ENCODE results near the gene ARL14EPL. TPM values are rescaled to one million over a fixed set of nuclear protein-coding genes. Genes with fewer than 3 reads are reported as not detected.

Gene ARL14EPL
- total RNA-seq, 1 donor from 2014 or later = not detected

DNA sequence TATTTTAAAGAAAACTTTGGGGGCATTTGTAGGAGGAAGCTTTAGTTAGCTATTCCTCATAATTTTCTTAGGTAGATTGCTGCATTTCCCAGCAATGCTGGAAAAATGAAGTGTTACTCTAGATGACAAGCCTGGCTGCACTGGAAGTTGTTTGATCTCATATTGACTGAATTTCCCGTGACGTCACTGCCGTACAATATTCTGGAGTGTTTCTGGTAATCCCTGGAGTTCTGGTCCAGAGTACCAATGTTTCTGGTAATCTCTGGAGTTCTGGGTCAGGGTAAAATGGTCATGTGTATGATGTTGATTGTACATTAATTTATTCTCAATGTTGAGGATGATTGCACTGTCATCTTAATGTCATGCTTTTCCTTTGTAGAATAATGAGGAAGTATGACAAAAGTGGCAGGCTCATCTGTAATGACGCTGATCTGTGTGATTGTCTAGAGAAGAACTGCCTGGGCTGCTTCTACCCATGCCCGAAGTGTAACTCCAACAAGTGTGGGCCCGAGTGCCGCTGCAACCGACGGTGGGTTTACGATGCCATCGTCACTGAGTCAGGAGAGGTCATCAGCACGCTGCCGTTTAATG, 26.2 kb downstream of the ARL14EPL start:
- Histone ChIP-seq H3K79me2 (ENCODE audit: insufficient read depth, low read length) (no peaks in the 10 kb centered on the region), H3K27me3 (ENCODE audit: insufficient read depth, low read length) (peaks cover 12% of the 10 kb centered on the region), H3K9me3 (ENCODE audit: insufficient read depth, low read depth, low read length) (no peaks in the 10 kb centered on the region), H2AFZ (ENCODE audit: low read depth, low read length) (no peak overlapping the region), H3K4me1 (ENCODE audit: insufficient read depth, low read length) (no peaks in the 10 kb centered on the region), H3K9ac (ENCODE audit: low read length) (no peak overlapping the region), H3K4me2 (ENCODE audit: low read length) (no peak overlapping the region), H3K4me3 (ENCODE audit: insufficient read depth, low read depth, low read length) (no peak overlapping the region), H3K27ac (ENCODE audit: low read depth, low read length) (no peak overlapping the region), H3K36me3 (ENCODE audit: insufficient read depth, low read length) (no peaks in the 10 kb centered on the region), H4K20me1 (ENCODE audit: insufficient read depth, low read length) (no peaks in the 10 kb centered on the region)
- Mint-ChIP-seq H3K27me3 (ENCODE audit: low read depth, unreplicated experiment) (no peaks in the 10 kb centered on the region), H3K9me3 (ENCODE audit: unreplicated experiment) (no peaks in the 10 kb centered on the region), H3K4me1 (ENCODE audit: low read depth, unreplicated experiment) (no peaks in the 10 kb centered on the region), H3K36me3 (ENCODE audit: low read depth, unreplicated experiment) (no peaks in the 10 kb centered on the region), H3K4me3 (ENCODE audit: unreplicated experiment) (no peak overlapping the region), H3K27ac (ENCODE audit: unreplicated experiment) (no peak overlapping the region)
- no peak for FAIRE-seq
- no peak for DNase-seq (ENCODE audit: low read depth)
- no peak for TF ChIP-seq EZH2 (IDR thresholded peaks at IDR 0.05; ENCODE audit: insufficient read depth, low read length)
- TF ChIP-seq, protein P1, sequence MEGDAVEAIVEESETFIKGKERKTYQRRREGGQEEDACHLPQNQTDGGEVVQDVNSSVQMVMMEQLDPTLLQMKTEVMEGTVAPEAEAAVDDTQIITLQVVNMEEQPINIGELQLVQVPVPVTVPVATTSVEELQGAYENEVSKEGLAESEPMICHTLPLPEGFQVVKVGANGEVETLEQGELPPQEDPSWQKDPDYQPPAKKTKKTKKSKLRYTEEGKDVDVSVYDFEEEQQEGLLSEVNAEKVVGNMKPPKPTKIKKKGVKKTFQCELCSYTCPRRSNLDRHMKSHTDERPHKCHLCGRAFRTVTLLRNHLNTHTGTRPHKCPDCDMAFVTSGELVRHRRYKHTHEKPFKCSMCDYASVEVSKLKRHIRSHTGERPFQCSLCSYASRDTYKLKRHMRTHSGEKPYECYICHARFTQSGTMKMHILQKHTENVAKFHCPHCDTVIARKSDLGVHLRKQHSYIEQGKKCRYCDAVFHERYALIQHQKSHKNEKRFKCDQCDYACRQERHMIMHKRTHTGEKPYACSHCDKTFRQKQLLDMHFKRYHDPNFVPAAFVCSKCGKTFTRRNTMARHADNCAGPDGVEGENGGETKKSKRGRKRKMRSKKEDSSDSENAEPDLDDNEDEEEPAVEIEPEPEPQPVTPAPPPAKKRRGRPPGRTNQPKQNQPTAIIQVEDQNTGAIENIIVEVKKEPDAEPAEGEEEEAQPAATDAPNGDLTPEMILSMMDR (IDR thresholded peaks at IDR 0.05; ENCODE audit: insufficient read depth, low read depth, low read length) = no peak

DNA sequence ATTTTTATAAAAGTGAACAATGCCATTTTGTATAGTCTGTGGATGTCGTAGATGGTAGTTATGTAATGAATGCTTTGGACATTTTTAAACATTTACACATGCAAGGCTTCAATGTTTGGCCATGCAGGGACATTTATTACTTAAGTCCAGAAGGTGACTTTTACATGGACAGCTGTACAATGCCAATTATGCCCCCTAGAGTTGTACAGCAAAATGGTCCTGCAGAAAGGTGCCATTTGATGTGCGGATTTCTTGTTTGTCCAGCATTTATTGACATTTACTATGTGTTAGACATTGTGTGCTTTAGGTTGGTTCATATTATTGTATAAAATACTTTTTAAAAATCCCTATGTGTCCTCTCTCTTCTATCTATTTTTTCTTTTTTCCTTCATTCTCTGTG, 30.1 kb downstream of the ARL14EPL start:
- FAIRE-seq = no peak

DNA sequence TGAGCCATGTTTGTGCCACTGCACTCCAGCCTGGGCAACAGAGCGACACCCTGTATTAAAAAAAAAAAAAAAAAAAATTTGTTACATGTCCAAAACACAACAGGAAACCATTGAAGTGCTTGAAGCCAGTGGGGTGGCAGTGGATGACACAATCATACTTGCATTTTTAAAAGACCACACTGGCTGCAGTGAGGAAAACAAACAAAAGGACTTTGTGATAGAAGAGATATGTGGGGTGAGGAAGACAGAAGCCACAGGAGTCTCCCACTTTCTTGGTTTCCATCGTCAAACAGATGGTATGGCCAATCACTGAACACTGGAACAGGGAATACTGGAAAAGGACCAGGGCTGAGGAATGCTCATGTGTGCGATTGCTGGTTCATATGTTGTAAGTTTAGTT, 31.7 kb downstream of the ARL14EPL start:
- Histone ChIP-seq H3K4me2 (ENCODE audit: low read length) (no peak overlapping the region), H4K20me1 (ENCODE audit: insufficient read depth, low read length) (no peaks in the 10 kb centered on the region), H3K36me3 (ENCODE audit: insufficient read depth, low read length) (no peaks in the 10 kb centered on the region), H3K4me1 (ENCODE audit: insufficient read depth, low read length) (no peaks in the 10 kb centered on the region), H3K9me3 (ENCODE audit: insufficient read depth, low read depth, low read length) (no peaks in the 10 kb centered on the region), H3K9ac (ENCODE audit: low read length) (no peak overlapping the region), H3K4me3 (ENCODE audit: insufficient read depth, low read depth, low read length) (no peak overlapping the region), H3K27me3 (ENCODE audit: insufficient read depth, low read length) (peaks cover 2% of the 10 kb centered on the region), H3K79me2 (ENCODE audit: insufficient read depth, low read length) (no peaks in the 10 kb centered on the region), H3K27ac (ENCODE audit: low read depth, low read length) (no peak overlapping the region), H2AFZ (ENCODE audit: low read depth, low read length) (no peak overlapping the region)
- Mint-ChIP-seq H3K9me3 (ENCODE audit: unreplicated experiment) (no peaks in the 10 kb centered on the region), H3K36me3 (ENCODE audit: low read depth, unreplicated experiment) (no peaks in the 10 kb centered on the region), H3K27ac (ENCODE audit: unreplicated experiment) (no peak overlapping the region), H3K4me3 (ENCODE audit: unreplicated experiment) (no peak overlapping the region), H3K4me1 (ENCODE audit: low read depth, unreplicated experiment) (no peaks in the 10 kb centered on the region), H3K27me3 (ENCODE audit: low read depth, unreplicated experiment) (no peaks in the 10 kb centered on the region)
- DNase-seq (ENCODE audit: low read depth) (no peak), FAIRE-seq (no peak)
- TF ChIP-seq EZH2 (IDR thresholded peaks at IDR 0.05; ENCODE audit: insufficient read depth, low read length) = no peak
- TF ChIP-seq, protein P1 (IDR thresholded peaks at IDR 0.05; ENCODE audit: insufficient read depth, low read depth, low read length) = no peak

More for the DNA sequence above, 30.1 kb downstream of the ARL14EPL start:
- Histone ChIP-seq H3K4me2 (ENCODE audit: low read length) (no peak overlapping the region), H3K27me3 (ENCODE audit: insufficient read depth, low read length) (peaks cover 12% of the 10 kb centered on the region), H4K20me1 (ENCODE audit: insufficient read depth, low read length) (no peaks in the 10 kb centered on the region), H3K27ac (ENCODE audit: low read depth, low read length) (no peak overlapping the region), H2AFZ (ENCODE audit: low read depth, low read length) (no peak overlapping the region), H3K36me3 (ENCODE audit: insufficient read depth, low read length) (no peaks in the 10 kb centered on the region), H3K9me3 (ENCODE audit: insufficient read depth, low read depth, low read length) (no peaks in the 10 kb centered on the region), H3K9ac (ENCODE audit: low read length) (no peak overlapping the region), H3K79me2 (ENCODE audit: insufficient read depth, low read length) (no peaks in the 10 kb centered on the region), H3K4me1 (ENCODE audit: insufficient read depth, low read length) (no peaks in the 10 kb centered on the region), H3K4me3 (ENCODE audit: insufficient read depth, low read depth, low read length) (no peak overlapping the region)
- TF ChIP-seq EZH2 (IDR thresholded peaks at IDR 0.05; ENCODE audit: insufficient read depth, low read length) = no peak
- TF ChIP-seq, protein P1 (IDR thresholded peaks at IDR 0.05; ENCODE audit: insufficient read depth, low read depth, low read length) = no peak
- no peak for DNase-seq (ENCODE audit: low read depth)
- no peak overlapping the region for H3K4me3 Mint-ChIP-seq (ENCODE audit: unreplicated experiment)
- H3K36me3 Mint-ChIP-seq (ENCODE audit: low read depth, unreplicated experiment) = no peaks in the 10 kb centered on the region
- no peaks in the 10 kb centered on the region for H3K27me3 Mint-ChIP-seq (ENCODE audit: low read depth, unreplicated experiment)
- no peaks in the 10 kb centered on the region for H3K9me3 Mint-ChIP-seq (ENCODE audit: unreplicated experiment)
- H3K27ac Mint-ChIP-seq (ENCODE audit: unreplicated experiment) = no peak overlapping the region
- H3K4me1 Mint-ChIP-seq (ENCODE audit: low read depth, unreplicated experiment) = no peaks in the 10 kb centered on the region
